Epithelial cell of esophagus (primary cell): ENCODE results near the gene DUSP2.

Experiments used
- DNase-seq: peaks from one replicate; pipeline ENCODE4 v3.0.0; 2010; ENCODE audit warnings: low read depth
- H3K4me3 ChIP-seq: 2 replicates; pipeline ENCODE4 v1.5.1; 2011; ENCODE audit warnings: mild to moderate bottlenecking, low read length, control low read depth
- TF ChIP-seq, protein P1 (sequence below): IDR thresholded peaks from 2 replicates; pipeline ENCODE4 v1.5.1; 2011; ENCODE audit warnings: low read depth, mild to moderate bottlenecking, low read length, control low read depth, inconsistent platforms; ENCODE audit not compliant: insufficient read depth; ENCODE audit errors: missing control alignments

Gene DUSP2

DNA sequence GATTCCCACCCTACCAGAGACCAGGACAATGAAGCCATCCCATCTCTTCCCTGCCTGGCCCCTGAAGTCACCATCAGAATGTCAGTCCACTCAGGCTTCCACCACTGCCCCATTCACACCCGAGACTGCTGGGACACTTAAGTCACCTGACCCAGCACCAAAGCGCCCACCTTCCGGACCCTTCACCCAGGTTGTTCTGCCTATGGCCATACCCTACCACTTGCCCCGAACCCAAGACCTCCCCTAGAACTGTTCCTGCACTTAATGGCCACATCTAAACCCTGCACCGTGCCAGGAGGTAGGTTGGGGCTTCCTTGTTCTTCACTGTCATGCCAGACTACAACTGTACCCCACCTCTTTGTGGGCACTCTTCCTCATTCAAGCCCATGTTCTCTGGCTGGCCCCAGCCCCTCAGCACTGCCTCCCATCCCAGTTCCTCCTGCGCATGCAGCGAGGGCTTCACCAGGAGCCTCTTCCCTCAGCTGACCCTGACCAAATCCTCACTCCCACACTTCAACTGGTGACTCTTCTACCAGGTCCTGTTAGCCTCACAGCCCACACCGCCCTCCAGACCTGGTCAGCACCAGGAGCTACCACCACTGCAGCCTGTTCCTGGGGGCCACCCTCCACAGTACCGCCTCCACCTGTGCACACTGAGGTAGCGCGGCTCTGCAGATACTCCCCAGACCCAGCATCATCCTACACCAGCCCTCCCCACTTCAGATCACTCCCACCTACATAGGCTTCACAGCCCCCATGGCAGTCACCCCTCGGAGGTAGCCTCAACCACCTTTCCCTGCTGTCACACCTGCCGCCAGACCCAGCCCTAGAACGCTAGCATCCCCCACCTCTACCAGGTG lies 20.6 kb downstream of the DUSP2 start:
- DNase-seq: no peak
- H3K4me3 ChIP-seq: no peak overlapping the region
- TF ChIP-seq, protein P1, sequence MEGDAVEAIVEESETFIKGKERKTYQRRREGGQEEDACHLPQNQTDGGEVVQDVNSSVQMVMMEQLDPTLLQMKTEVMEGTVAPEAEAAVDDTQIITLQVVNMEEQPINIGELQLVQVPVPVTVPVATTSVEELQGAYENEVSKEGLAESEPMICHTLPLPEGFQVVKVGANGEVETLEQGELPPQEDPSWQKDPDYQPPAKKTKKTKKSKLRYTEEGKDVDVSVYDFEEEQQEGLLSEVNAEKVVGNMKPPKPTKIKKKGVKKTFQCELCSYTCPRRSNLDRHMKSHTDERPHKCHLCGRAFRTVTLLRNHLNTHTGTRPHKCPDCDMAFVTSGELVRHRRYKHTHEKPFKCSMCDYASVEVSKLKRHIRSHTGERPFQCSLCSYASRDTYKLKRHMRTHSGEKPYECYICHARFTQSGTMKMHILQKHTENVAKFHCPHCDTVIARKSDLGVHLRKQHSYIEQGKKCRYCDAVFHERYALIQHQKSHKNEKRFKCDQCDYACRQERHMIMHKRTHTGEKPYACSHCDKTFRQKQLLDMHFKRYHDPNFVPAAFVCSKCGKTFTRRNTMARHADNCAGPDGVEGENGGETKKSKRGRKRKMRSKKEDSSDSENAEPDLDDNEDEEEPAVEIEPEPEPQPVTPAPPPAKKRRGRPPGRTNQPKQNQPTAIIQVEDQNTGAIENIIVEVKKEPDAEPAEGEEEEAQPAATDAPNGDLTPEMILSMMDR: no peak

DNA sequence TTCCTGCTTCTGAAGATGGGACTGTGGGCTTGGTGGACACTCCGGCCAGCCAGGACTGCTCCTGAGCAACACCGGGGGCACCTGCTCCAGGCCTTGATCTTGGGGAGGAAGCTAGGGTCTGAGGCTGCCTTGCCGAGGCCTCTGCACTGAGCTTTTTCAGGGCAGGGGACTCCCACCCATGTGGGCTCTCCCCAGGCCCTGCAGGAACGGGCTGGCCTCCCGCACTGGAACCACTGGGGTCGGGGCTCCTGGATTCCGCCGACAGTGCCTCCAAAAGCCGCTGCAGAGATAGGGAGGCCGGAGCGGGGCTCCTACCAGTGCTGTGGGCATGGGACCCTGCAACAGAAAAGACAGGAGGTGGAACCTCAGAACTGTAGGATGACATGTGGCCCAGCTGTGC lies 21.3 kb downstream of the DUSP2 start:
- TF ChIP-seq, protein P1: no peak
- H3K4me3 ChIP-seq: no peak overlapping the region
- no peak for DNase-seq

DNA sequence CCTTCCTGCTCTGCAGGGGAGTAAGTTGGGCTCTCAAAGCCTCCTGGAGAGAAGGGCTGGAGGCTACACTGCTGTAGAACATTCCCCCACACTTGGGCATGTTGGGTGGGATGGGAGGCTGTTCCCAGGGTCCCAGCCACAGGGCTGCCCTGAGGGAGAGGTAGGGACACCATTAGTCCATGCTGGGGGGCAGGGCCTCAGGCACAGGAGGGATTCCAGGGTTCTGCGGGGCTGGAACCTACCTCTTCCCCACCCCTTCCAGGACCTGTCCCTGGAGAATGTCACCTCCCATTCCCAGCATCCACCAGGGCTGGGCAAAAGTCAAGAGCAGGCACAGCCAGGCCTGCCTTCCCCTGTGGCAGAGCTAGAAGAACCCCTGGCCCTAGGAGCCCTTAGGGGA lies 21.9 kb downstream of the DUSP2 start:
- DNase-seq: no peak
- no peak overlapping the region for H3K4me3 ChIP-seq
- TF ChIP-seq, protein P1: no peak

DNA sequence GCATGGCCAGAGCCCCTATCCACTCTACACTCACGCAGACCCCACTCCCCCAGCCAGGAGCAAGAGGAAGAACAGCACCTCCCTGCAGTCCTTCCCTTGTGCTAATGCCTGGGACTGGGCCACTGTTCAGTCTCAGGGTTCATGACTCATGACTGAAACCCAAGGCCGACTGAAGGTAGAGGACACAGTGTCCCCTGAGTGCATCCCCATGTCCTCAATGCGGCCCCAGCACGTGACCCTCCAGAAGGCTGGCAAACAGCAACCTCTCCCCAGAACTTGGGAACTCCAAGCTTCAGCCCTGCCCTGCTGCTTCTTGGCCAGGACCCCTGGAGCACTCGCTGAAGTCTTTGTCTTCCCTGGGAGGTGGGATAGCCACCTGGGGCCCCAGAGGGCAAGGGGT lies 22.8 kb downstream of the DUSP2 start:
- no peak for DNase-seq
- no peak overlapping the region for H3K4me3 ChIP-seq

DNA sequence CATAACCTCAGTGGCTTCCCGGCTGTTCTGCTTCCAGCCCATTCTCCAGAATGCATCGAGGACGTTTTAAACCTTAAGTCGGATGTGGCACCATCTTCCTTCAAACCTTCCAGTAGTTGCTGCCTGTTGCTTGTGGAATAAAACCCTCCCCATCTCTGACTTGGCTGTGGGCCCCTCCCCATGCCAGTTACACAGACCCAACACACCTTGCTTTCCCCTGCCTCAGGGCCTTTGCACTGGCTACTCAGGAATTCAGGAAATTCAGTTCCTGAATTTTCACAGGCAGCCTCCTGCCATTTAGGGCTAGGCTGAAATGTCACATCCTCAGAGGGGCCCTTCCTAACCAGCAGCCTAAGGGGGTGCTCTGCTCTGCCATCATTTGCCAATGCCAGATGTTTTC lies 23.8 kb downstream of the DUSP2 start:
- no peak for DNase-seq
- TF ChIP-seq, protein P1: no peak
- H3K4me3 ChIP-seq: no peak overlapping the region

More for the DNA sequence above, 22.8 kb downstream of the DUSP2 start:
- TF ChIP-seq, protein P1: no peak

DNA sequence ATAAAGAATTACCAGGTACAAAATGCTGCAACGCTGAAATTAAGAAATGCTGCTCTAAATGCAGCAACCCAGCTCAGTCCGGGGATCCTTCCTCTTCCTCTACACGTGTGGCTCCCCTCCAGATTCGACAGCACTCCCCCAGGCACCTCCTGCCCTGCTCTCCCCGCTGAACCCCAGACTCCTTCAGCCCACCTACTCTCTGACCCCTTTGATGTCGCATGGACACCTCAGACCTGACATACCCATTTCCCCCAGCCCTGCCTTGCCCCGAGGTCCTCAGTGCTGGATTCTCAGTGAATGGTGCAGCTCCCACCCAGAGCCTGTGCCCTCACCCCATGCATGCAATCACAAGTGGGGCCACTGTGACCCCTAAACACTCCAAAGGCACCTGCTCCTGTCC lies 24.2 kb downstream of the DUSP2 start:
- TF ChIP-seq, protein P1: no peak
- DNase-seq: no peak

More for the DNA sequence above, 24.2 kb downstream of the DUSP2 start:
- H3K4me3 ChIP-seq: no peak overlapping the region
